T47D (cell line): ENCODE results near the gene STK33.

ENCODE experiments used
- DNase-seq, 2 experiments: peaks; one replicate each; pipeline versions ENCODE4 v3.0.0 to v3.0.0-alpha.2; 2011 to 2012; ENCODE audit warnings: low read depth in 1 of 2, low spot score in 1 of 2
- JUND ChIP-seq: IDR thresholded peaks from 2 replicates; pipeline ENCODE4 v1.6.1; 2012; ENCODE audit warnings: low read depth
- in situ Hi-C: cut with HindIII; loops from 2 replicates; pipeline ENCODE4 v1.10.0; 2016; ENCODE audit warnings: low sequenced_read_pairs, low pct_unique_long_range_greater_than_20kb

Gene STK33

DNA sequence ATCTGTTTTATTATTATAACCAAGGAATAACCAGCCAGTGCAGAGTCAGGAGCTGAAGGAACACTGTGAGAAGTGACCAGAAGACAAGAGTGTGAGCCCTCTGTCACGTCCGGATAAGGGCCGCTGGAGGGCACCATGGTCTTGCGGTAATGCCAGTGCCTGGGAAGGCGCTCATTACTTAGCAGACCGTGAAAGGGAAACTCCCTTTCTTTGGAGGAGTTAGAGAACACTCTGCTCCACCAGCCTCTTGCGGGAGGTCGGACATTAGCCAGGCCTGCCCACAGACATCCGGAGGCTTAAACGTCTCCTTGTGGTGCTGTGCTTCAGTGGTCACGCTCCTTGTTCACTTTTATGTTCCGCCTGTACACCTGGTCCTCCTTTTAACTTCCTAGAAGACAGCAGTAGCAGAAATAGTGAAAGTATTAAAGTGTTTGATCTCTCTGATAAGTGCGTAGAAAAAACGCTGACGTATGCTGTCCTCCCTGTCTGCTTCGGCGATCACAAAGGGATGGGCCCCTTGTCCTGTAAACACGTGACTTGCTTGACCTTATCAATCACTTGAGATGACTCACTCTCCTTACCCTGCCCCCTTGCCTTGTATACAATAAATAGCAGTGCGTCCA, 209.7 kb downstream of the STK33 start:
- no peak for TF ChIP-seq JUND

DNA sequence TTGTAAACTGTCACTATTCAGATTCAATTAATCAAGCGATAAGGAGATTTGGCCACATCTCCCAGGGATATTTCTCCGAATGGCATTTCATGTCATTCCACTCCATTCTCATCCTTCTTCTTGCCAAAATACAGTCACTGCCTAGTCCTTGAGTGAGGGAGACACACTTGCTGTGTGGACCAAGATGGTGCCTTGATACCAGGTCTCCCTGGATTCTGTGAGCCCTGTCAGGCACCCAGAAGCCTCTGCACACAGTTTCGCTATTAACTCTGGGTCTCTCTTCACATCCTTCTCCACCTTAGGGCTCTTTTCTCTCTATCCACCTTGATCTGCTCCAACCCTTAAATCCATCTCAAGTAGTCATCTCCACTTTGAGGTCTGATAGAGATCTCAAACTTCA, 210.4 kb downstream of the STK33 start:
- no peak for TF ChIP-seq JUND
- DNase-seq: no peak
- in situ Hi-C loops: no loop called here

More for the DNA sequence above, 209.7 kb downstream of the STK33 start:
- no peak for DNase-seq
- in situ Hi-C loops: no loop called here

DNA sequence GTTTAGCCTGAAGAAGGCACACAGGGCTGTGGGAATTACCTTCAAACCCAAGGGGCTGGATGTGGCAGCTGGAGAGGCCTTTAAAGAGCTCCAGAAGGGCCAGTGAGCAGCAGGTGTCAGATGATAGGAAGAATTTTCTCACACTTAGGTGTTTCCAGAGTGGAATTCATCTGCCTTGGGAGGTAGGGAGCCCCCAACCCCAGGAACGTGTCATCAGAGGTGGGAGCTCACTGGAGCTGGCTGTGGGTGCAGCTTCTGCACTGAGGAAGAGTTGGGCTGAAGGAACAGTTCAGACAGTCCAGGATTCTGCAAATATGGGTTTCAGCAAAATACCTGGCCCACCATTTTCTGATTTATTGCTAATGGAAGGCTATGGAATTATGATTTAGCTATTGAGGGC, 210.8 kb downstream of the STK33 start:
- no peak for DNase-seq
- in situ Hi-C loops: no loop called here
- no peak for TF ChIP-seq JUND

DNA sequence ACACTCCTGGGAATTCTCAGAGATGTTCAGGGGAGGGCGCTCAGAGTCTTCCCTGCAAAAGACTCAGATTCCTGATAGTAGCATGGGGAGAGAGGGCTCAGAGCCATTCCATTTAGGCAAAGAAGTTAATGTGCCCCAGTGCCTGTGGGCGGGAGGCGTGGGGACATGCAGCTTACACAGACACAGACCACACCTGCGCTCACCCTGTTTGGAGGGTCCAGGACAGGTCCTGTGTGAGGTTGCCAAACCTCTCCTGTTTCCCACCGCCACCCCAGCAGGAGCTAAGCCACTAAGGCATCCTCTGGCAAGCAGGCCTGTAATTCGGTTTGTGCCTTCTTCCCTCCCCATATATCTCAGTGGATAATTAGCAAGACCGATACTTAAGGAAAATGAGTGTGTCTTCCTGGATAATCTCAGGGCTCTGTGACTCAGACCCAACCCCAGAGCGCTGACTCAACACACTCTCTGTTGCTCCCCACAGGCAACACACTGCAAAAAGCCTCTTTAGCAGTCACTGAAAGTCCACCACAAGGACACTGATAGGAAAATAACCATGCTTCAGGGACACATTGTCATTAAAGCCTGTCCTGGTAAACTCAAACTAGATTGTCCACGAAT, 211.5 kb downstream of the STK33 start:
- no peak for TF ChIP-seq JUND
- in situ Hi-C loops: no loop called here
- no peak for DNase-seq

DNA sequence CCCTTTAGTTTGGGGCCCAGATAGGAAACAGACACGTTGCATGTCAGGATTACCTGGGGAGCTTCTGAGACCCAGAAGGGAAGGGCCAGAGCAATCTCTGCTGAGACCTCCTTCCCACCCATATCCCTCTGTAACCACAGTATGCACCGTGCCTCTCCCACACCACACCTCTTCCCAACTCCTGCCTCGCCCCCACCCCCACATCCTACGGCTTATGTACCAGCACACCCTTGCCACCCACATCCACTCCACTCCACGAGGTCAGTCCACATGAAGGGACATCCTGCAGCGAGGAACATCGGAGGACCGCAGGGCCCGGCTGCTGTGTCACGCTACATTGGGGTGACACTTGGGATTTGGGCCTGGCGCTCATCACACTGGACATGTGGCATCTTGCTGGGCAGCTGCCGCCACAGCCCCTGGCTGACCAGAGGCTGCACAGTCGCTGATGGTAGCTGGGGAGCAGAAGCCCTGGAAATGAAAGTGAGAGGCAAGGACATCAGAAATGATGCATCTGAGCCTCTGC, 212.1 kb downstream of the STK33 start:
- in situ Hi-C loops: no loop called here
- DNase-seq: no peak
- no peak for TF ChIP-seq JUND

DNA sequence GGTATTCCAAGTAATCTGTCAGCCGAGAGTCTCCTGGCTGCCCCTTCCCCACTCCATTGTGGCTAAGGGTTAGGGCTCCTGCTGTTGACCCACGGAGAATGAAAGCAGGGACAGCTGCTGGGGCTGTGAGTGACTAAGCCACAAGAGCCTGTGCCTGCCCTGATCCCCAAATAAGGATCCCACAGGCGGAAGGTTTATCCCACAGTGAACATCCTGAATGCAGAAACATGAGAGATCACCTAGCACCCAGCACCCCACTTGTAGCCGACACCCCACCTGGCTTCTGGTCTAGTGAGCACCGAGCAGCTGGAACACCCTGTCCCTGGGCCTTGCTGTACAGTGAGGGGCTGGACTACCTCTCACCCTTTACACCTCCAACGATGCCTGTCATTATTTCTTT, 212.7 kb downstream of the STK33 start:
- no peak for TF ChIP-seq JUND
- no peak for DNase-seq
- in situ Hi-C loops: no loop called here

DNA sequence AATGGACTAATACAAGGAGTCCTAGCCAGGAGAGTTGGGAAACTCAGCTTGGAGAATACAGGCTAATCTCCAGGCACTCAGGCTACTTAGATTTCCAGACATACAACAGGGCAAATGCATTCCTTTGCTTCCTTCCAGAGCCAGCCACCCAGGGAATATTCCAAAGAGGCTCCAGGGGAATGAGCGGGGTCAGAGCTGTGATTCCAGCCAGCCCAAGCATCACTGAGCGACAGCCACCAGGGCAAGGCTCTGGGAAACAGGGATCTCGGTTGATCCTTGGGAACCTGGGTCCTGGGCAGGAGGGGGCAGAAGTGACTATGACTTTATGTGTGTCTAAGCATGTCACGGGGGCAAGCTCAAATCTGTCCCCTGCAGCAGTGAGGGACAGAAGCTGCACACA, 218.1 kb downstream of the STK33 start:
- in situ Hi-C loops: no loop called here
- TF ChIP-seq JUND: no peak
- DNase-seq: no peak

DNA sequence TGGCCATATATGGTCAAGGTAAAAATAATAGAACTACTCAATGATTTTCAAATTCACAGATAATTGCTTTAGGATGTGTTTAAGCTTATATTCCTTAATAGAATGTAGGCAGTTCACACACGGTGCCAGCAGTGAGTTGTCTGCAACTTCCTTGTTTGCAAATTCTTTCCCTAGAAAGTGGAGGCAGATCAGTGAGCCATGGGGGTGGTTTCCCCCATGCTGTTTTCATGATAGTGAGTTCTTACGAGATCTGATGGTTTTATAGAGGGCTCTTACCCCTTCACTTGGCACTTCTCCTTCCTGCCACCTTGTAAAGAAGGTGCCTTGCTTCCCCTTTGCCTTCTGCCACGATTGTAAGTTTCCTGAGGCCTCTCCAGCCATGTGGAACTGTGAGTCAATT, 218.6 kb downstream of the STK33 start:
- no peak for TF ChIP-seq JUND
- in situ Hi-C loops: no loop called here
- DNase-seq: no peak

DNA sequence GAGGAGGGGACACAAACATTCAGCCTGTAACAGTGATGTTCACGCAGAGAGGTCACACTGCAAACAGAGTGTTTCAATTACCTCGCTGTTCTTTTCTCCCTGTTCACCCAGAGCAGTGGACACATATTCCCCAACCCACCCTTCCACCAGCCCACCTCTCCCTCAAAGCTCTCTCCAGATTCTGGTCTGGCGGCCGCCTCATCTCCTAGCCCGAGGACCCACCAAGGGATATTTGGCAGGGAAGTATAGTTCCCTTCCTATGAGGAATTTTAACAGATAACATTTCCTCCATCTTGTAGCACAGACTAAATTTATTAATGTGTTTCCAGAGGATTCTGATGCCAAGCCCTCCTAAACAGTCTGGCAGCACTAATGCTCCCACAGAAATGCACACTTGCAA, 219.3 kb downstream of the STK33 start:
- no peak for DNase-seq
- in situ Hi-C loops: no loop called here
- no peak for TF ChIP-seq JUND

DNA sequence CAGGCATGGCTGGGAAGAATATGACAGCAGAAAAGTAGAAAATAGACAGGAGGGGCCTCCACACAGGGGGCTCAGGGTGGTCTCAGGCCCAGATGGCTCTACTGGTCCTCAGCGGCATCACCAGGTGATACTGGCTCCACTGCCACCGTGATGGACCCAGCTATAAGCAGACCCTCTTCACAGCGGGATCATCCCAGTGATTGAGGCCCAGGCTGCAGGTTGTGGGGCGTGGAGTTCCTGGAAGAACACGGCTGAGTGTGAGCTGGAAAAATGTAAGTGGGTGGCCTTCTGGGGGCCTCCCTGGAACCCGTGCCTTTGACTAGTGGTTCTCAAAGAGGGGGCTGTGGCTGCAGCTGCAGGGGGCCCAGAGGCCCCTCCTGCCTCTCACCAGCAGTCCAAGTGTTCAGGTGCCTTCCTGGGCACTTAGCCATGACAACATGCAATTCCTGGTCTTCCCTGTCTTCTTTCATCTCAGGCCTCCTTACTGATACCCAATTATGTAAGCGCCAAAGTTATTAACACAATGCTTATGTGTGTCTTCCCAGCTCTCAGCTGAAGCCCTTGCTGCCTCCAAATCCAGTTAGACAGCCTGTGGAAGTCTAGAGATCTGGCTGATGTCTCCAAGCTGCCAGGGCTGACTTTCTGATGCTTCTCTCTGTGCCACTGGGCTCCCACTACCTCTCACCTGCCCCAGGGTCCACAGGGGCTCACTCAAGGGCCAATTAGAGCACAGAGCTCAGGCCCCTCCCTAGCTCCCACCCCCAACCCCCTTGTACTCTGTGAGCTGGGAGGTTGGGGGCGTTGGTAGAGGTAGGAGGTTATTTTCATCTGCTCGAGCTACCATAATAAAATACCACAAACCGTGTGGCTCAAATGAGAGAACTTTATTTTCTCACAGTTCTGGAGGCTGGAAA, 220.3 kb downstream of the STK33 start:
- no peak for DNase-seq
- TF ChIP-seq JUND: no peak
- in situ Hi-C loops: no loop called here

DNA sequence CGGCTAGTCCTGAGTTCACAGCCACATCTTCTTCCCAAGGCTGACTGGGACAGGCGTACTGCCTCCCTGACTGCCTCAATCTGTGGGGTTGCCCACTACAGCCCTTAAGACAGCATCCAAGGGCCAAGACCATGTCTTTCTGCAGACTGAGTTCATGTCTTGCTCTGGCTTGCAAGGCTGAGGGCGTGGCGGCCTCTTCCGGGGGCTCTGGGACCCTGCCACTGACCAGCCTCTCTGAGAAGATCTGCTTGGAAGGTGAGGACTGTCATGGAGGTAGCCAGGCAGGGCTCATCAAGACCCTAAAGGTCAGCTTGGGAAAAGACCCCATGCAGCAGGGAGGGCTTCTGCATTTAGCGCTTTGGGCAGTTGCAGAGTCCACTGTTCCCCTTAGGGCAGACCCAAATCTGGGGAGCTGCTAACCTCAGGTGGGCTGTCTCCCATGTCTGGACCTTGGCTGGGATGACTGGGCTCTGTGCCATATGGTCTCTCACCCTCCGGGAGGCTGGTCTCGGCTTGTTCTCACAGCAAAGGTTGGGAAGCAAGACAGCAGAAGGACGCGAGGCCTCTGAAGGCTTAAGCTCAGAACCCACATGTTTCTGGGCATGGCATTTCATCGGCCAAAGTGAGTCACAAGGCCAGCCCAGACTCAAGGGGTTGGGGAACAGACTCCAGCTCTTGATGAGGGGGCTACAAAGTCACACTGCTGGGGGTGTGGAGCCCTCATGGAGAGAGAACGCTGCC, 221.2 kb downstream of the STK33 start:
- no peak for DNase-seq
- in situ Hi-C loops: no loop called here
- TF ChIP-seq JUND: no peak

DNA sequence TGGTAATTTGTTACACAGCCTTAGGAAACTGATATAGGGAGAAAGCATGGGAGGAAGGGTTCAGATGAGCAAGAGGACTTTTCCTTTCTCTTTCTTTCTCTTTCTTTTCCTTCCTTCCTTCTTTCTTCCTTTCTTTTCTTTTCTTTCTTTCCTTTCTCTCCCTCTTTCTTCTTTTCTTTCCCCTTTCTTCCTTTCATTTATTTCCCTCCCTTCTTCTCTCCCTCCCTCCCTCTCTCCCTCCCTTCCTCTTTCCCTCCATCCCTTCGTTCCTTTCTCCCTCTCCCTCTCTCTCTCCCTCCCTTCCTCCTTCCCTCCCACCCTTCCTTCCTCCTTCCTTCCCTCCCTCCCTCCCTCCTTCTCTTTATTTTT, 222.5 kb downstream of the STK33 start:
- no peak for TF ChIP-seq JUND
- no peak for DNase-seq
- in situ Hi-C loops: no loop called here
